Neutrophil (primary cell): ENCODE data around the gene AP4S1.
"Not testable (repeated sequence)": the region's sequence is repeated elsewhere in the genome, so short reads cannot be mapped to it uniquely, and the experiment has no call there.

Source experiments
- H3K27ac ChIP-seq: fragments of 200-600 bp; sonication (generic); 2 replicates; pipeline ENCODE4 v1.5.1; 2016; ENCODE audit warnings: mild to moderate bottlenecking, moderate library complexity
- H3K27me3 ChIP-seq: fragments of 200-600 bp; sonication (generic); 2 replicates; pipeline ENCODE4 v1.6.0; 2016; ENCODE audit warnings: mild to moderate bottlenecking
- H3K36me3 ChIP-seq: fragments of 200-600 bp; sonication (generic); 2 replicates; pipeline ENCODE4 v1.5.1; 2017
- H3K4me1 ChIP-seq, 2 experiments: fragments of 200-600 bp in 1 of 2; sonication (generic) in 1 of 2; 1 replicate in 1 of 2; 2 replicates in 1 of 2; pipeline versions ENCODE4 v1.5.1 to v1.6.1; 2013 to 2016; ENCODE audit warnings: low read depth in 1 of 2, low read length in 1 of 2, mild to moderate bottlenecking in 1 of 2, moderate library complexity in 1 of 2; ENCODE audit not compliant: control insufficient read depth in 1 of 2, insufficient read depth in 1 of 2
- H3K4me3 ChIP-seq, 2 experiments: fragments of 200-600 bp in 1 of 2; sonication (generic) in 1 of 2; 1 replicate in 1 of 2; 2 replicates in 1 of 2; pipeline ENCODE4 v1.5.1; 2013 to 2016; ENCODE audit warnings: low read depth in 1 of 2, low read length in 1 of 2, mild to moderate bottlenecking in 1 of 2, moderate library complexity in 1 of 2
- H3K9me3 ChIP-seq: fragments of 200-600 bp; sonication (generic); 2 replicates; pipeline ENCODE4 v1.5.1; 2016
- TF ChIP-seq, protein P1 (sequence below): fragments of 200-600 bp; sonication (generic); IDR thresholded peaks from 2 replicates; pipeline ENCODE4 v1.5.1; 2016; ENCODE audit warnings: antibody characterized with exemption

AP4S1 gene

DNA sequence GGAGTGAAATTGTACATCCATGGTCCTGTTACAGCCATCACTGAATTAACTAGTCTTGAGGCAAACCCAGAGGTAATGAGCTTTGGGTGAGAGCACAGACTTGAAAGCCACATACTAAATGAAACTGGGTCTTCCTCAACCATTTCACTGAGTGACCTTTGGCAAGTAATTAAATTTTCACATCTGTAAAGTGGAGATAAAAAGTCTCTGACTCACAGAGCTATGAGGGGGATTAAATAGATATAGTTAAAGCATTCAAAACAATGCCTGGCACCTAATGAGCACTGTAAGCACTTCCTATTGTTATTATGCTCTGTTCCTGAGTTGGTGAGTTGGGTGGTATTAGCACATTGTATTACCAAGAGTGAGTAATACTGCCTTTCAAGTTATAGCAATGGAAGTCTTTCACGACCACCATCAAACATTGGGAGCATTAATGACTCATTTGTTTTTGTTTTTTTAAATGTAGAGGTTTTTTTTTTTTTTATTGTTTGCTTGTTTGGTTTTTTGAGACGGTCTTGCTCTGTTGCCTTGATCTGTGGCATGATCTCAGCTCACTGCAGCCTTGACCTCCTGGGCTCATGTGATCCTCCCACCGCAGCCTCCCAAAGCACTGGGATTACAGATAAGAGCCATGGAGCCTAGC is 13.2 kb downstream of the AP4S1 start:
- Histone ChIP-seq H3K27me3 (no peaks in the 10 kb centered on the region), H3K27ac (no peak overlapping the region)
- TF ChIP-seq, protein P1, sequence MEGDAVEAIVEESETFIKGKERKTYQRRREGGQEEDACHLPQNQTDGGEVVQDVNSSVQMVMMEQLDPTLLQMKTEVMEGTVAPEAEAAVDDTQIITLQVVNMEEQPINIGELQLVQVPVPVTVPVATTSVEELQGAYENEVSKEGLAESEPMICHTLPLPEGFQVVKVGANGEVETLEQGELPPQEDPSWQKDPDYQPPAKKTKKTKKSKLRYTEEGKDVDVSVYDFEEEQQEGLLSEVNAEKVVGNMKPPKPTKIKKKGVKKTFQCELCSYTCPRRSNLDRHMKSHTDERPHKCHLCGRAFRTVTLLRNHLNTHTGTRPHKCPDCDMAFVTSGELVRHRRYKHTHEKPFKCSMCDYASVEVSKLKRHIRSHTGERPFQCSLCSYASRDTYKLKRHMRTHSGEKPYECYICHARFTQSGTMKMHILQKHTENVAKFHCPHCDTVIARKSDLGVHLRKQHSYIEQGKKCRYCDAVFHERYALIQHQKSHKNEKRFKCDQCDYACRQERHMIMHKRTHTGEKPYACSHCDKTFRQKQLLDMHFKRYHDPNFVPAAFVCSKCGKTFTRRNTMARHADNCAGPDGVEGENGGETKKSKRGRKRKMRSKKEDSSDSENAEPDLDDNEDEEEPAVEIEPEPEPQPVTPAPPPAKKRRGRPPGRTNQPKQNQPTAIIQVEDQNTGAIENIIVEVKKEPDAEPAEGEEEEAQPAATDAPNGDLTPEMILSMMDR, result no peak

DNA sequence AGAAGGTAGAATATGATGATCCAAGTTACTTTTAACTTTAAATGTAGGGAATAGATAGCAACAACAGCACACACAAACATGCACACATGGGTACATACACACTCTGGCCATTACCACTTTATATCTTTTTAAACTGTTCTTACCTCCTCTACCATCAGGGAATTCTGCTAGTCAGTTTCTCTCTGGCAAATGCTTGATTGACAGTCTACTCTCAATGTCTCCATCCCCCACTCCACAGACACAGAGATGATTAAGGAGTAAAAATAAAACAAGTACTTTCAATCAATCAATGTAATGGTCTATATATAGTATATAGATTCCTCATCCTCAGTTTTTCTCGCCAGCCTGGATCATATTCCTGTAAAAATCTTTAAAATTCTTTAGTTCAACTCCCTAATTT is 16.9 kb downstream of the AP4S1 start:
- H3K27ac ChIP-seq, result no peak overlapping the region
- H3K4me3 ChIP-seq, result no peak overlapping the region
- H3K36me3 ChIP-seq, result no peaks in the 10 kb centered on the region
- H3K27me3 ChIP-seq, result no peaks in the 10 kb centered on the region
- peaks cover 5 to 7% of the 10 kb centered on the region in 2 experiments for H3K4me1 ChIP-seq
- H3K9me3 ChIP-seq, result no peaks in the 10 kb centered on the region
- TF ChIP-seq, protein P1, result no peak

More for the DNA sequence above, 13.2 kb downstream of the AP4S1 start:
- Histone ChIP-seq H3K36me3 (no peaks in the 10 kb centered on the region), H3K4me3 (no peak overlapping the region), H3K4me1 (peaks cover 5 to 7% of the 10 kb centered on the region in 2 experiments), H3K9me3 (no peaks in the 10 kb centered on the region)

DNA sequence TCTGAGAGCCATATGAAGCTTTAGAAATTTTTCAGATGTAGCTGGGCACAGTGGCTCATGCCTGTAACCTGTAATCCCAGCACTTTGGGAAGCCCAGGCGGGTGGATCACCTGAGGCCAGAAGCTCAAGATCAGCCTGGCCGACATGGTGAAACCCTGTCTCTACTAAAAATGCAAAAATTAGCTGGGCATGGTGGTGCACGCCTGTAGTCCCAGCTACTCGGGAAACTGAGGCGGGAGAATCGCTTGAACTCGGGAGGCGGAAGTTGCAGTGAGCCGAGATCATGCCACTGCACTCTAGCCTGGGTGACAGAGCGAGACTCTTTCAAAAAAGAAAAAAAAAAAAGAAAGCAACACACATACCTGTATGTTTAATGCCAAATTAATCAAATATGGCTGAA is 17.4 kb downstream of the AP4S1 start:
- not testable (repeated sequence) for H3K36me3 ChIP-seq, H3K27ac ChIP-seq, H3K9me3 ChIP-seq

DNA sequence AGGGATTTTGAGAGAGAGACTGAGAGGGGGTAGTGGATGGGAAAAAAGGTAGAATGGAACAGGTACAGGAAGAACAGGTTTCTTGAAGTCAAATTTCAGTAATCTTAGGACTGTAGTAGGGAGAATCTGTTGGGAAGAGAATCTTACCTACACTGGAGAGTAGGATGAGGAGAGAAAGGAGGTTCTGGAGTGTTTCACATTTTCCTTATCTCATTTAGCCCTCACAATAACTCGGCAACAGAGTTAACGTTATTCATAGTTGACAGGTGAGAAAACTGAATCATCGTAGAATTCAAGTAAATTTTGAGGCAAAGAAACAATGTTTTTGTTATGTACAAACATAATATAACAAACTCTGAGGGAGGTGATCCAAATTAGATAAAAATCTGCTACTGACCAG is 17.9 kb downstream of the AP4S1 start:
- no peaks in the 10 kb centered on the region for H3K9me3 ChIP-seq
- H3K27ac ChIP-seq, result no peak overlapping the region
- H3K27me3 ChIP-seq, result no peaks in the 10 kb centered on the region
- H3K36me3 ChIP-seq, result no peaks in the 10 kb centered on the region
- TF ChIP-seq, protein P1, result no peak
- H3K4me1 ChIP-seq, result no peaks in the 10 kb centered on the region
- H3K4me3 ChIP-seq, result no peak overlapping the region

More for the DNA sequence above, 17.4 kb downstream of the AP4S1 start:
- H3K4me1 ChIP-seq, H3K27me3 ChIP-seq, H3K4me3 ChIP-seq: not testable (repeated sequence)

DNA sequence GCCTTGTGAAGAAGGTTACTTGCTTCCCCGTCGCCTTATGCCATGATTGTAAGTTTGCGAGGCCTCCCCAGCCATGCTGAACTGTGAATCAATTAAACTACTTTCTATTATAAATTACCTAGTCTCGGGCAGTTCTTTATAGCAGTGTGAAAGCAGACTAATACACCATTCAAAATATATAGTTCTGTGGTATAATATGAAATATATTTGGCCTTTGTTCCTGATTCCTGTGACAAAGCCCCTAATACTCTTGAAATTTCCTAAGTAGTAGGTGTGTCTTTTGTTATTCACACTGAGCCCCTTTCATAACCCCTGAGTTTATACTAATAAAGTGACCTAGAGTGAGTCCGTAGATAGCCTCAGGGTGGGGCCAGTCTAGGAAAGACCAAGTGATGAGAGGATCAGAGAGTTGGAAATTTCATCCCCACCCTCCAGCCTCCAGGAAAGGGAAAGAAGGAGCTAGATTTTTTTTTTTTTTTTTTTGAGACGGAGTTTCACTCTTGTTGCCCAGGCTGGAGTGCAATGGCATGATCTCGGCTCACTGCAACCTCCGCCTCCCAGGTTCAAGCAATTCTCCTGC is 20.1 kb downstream of the AP4S1 start:
- no peaks in the 10 kb centered on the region for H3K36me3 ChIP-seq
- no peak overlapping the region for H3K27ac ChIP-seq
- no peaks in the 10 kb centered on the region for H3K4me1 ChIP-seq
- no peaks in the 10 kb centered on the region for H3K9me3 ChIP-seq
- H3K27me3 ChIP-seq, result no peaks in the 10 kb centered on the region
- H3K4me3 ChIP-seq, result no peak overlapping the region
- TF ChIP-seq, protein P1, result no peak

DNA sequence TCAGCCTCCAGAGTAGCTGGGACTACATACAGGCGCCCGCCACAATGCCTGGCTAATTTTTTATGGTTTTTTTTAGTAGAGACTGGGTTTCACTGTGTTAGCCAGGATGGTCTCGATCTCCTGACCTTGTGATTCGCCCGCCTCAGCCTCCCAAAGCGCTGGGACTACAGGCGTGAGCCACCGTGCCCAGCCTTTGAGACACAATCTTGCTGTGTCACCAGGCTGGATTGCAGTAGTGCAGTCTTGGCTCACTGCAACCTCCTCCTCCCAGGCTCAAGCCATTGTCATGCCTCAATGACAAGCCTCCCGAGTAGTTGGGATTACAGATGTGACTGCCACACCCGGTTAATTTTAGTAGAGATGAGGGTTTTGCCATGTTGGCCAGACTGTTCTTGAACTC is 22.1 kb downstream of the AP4S1 start:
- H3K27ac ChIP-seq, result no peak overlapping the region
- TF ChIP-seq, protein P1, result no peak
- no peaks in the 10 kb centered on the region for H3K4me1 ChIP-seq

More for the DNA sequence above, 22.1 kb downstream of the AP4S1 start:
- Histone ChIP-seq H3K36me3 (no peaks in the 10 kb centered on the region), H3K27me3 (no peaks in the 10 kb centered on the region), H3K9me3 (no peaks in the 10 kb centered on the region), H3K4me3 (no peak overlapping the region)
